ENCODE data around the gene DGLUCY.

The DGLUCY gene

DNA sequence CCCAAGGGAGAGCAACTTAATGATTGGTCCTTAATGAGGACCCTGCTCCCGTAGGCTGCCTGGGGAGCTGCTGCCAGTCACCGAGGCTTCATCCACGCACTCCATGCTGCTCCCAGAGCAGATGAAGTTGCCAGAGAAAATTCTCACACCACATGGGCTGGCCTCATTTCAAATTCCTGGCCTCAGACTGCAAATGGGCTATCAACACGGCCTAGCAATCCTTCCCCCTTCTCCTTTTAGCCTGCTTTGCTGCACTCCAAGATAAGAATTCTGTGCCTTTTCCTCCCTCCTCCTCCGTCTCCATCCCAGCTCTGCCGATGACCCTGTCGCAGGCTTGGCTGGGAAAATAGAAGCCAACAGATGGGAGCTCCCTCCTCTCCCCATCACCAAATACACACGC, 10.8 kb upstream of the DGLUCY start:
- no peaks in the 10 kb centered on the region for H3K9me2 ChIP-seq (replicated peaks; ENCODE audit: low read depth, low read length)
- H3K9ac ChIP-seq (ENCODE audit: low read depth, low read length, poor library complexity, severe bottlenecking): no peak overlapping the region
- H3K4me3 ChIP-seq (ENCODE audit: low read length, poor library complexity, severe bottlenecking): no peak overlapping the region
- H2AFZ ChIP-seq (ENCODE audit: low read length): no peak overlapping the region
- no peak for TF ChIP-seq EZH2phosphoT487 (IDR thresholded peaks at IDR 0.05; ENCODE audit: borderline replicate concordance)
- TF ChIP-seq, protein P1, sequence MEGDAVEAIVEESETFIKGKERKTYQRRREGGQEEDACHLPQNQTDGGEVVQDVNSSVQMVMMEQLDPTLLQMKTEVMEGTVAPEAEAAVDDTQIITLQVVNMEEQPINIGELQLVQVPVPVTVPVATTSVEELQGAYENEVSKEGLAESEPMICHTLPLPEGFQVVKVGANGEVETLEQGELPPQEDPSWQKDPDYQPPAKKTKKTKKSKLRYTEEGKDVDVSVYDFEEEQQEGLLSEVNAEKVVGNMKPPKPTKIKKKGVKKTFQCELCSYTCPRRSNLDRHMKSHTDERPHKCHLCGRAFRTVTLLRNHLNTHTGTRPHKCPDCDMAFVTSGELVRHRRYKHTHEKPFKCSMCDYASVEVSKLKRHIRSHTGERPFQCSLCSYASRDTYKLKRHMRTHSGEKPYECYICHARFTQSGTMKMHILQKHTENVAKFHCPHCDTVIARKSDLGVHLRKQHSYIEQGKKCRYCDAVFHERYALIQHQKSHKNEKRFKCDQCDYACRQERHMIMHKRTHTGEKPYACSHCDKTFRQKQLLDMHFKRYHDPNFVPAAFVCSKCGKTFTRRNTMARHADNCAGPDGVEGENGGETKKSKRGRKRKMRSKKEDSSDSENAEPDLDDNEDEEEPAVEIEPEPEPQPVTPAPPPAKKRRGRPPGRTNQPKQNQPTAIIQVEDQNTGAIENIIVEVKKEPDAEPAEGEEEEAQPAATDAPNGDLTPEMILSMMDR (conservative IDR thresholded peaks at IDR 0.05; ENCODE audit: low read length): no peak
- H3K4me2 ChIP-seq (ENCODE audit: low read depth, low read length, poor library complexity, severe bottlenecking): no peak overlapping the region
- H3K27me3 ChIP-seq (ENCODE audit: insufficient read depth, low read length, poor library complexity, severe bottlenecking): no peaks in the 10 kb centered on the region
- H3K9me3 ChIP-seq (ENCODE audit: insufficient read depth, low read depth, low read length): no peaks in the 10 kb centered on the region
- H3K4me1 ChIP-seq (ENCODE audit: insufficient read depth, low read length, poor library complexity, severe bottlenecking): no peaks in the 10 kb centered on the region
- no peaks in the 10 kb centered on the region for H3F3A ChIP-seq (ENCODE audit: low read depth)
- H3K36me3 ChIP-seq (ENCODE audit: insufficient read depth, low read length): no peaks in the 10 kb centered on the region
- H3K79me2 ChIP-seq (ENCODE audit: insufficient read depth, low read length): no peaks in the 10 kb centered on the region
- no peaks in the 10 kb centered on the region for H4K20me1 ChIP-seq (ENCODE audit: insufficient read depth, low read length, poor library complexity, severe bottlenecking)

DNA sequence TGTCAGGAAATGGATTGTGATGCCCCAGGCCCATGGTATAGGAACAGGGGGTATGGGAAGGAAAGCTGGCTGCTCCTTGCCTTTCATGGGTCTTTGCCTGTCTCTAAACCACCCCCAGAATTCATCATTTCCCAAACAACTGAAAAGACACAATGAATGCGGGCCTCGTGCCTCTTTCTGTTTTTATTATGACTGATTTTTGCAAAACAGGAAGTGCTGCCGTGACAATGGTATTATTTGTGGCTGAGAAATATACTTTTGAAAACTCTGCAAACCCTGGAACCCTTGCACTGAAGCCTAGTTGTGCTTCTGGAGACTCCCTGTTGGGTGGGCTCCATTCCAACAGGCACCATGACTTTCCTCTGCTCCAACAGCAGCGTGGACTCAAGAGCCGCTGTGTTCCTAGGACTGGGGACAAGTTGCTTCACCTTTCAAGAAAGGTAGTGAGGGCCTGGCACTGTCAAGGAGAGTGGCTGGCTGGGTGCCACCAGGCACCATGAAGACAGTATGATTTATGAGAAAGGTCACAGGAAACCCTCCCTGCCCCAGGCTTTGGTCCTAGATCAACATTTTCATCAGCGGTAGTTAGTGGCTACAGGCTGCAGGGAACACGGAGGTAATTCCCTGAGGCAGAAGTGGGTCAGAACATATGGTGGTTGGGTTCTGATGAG, 4.8 kb upstream of the DGLUCY start:
- Histone ChIP-seq H3K36me3 (ENCODE audit: insufficient read depth, low read length) (no peaks in the 10 kb centered on the region), H3F3A (ENCODE audit: low read depth) (no peaks in the 10 kb centered on the region), H3K79me2 (ENCODE audit: insufficient read depth, low read length) (no peaks in the 10 kb centered on the region), H3K4me1 (ENCODE audit: insufficient read depth, low read length, poor library complexity, severe bottlenecking) (peaks cover 23% of the 10 kb centered on the region), H3K9me2 (replicated peaks; ENCODE audit: low read depth, low read length) (no peaks in the 10 kb centered on the region), H3K4me3 (ENCODE audit: low read length, poor library complexity, severe bottlenecking) (no peak overlapping the region), H3K9me3 (ENCODE audit: insufficient read depth, low read depth, low read length) (no peaks in the 10 kb centered on the region), H4K20me1 (ENCODE audit: insufficient read depth, low read length, poor library complexity, severe bottlenecking) (no peaks in the 10 kb centered on the region), H3K9ac (ENCODE audit: low read depth, low read length, poor library complexity, severe bottlenecking) (no peak overlapping the region), H2AFZ (ENCODE audit: low read length) (no peak overlapping the region), H3K4me2 (ENCODE audit: low read depth, low read length, poor library complexity, severe bottlenecking) (peak overlapping the region; percentile 47), H3K27me3 (ENCODE audit: insufficient read depth, low read length, poor library complexity, severe bottlenecking) (no peaks in the 10 kb centered on the region)
- TF ChIP-seq, protein P1 (conservative IDR thresholded peaks at IDR 0.05; ENCODE audit: low read length): no peak
- TF ChIP-seq EZH2phosphoT487 (IDR thresholded peaks at IDR 0.05; ENCODE audit: borderline replicate concordance): no peak

DNA sequence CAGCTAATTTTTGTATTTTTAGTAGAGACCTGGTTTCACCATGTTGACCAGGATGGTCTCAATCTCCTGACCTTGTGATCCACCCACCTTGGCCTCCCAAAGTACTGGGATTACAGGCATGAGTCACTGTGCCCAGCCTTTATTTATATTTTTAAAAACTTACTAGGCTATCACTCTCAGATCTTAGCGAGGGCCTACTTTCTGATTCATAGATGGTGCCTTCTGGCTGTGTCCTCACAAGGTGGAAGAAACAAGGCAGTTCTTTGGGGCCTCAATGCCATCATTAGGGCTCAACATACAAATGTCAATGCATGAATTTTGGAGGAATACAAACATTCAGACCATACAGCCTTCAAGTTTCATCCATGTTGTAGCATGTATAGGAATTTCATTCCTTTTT, 2.4 kb upstream of the DGLUCY start:
- TF ChIP-seq, protein P1 (conservative IDR thresholded peaks at IDR 0.05; ENCODE audit: low read length): no peak
- TF ChIP-seq EZH2phosphoT487 (IDR thresholded peaks at IDR 0.05; ENCODE audit: borderline replicate concordance): no peak
- Histone ChIP-seq H3K9me3 (ENCODE audit: insufficient read depth, low read depth, low read length) (no peaks in the 10 kb centered on the region), H3K36me3 (ENCODE audit: insufficient read depth, low read length) (no peaks in the 10 kb centered on the region), H3K79me2 (ENCODE audit: insufficient read depth, low read length) (peaks cover 20% of the 10 kb centered on the region), H2AFZ (ENCODE audit: low read length) (no peak overlapping the region), H3K9ac (ENCODE audit: low read depth, low read length, poor library complexity, severe bottlenecking) (no peak overlapping the region), H3K9me2 (replicated peaks; ENCODE audit: low read depth, low read length) (no peaks in the 10 kb centered on the region), H3K4me3 (ENCODE audit: low read length, poor library complexity, severe bottlenecking) (no peak overlapping the region), H3K27me3 (ENCODE audit: insufficient read depth, low read length, poor library complexity, severe bottlenecking) (no peaks in the 10 kb centered on the region), H3F3A (ENCODE audit: low read depth) (peaks cover 5% of the 10 kb centered on the region), H3K4me2 (ENCODE audit: low read depth, low read length, poor library complexity, severe bottlenecking) (no peak overlapping the region), H4K20me1 (ENCODE audit: insufficient read depth, low read length, poor library complexity, severe bottlenecking) (no peaks in the 10 kb centered on the region), H3K4me1 (ENCODE audit: insufficient read depth, low read length, poor library complexity, severe bottlenecking) (peaks cover 34% of the 10 kb centered on the region)
